ENCODE data around the gene FMN2.
A peak's percentile ranks its signal among the peaks of the same experiment; 100 is the strongest.

The FMN2 gene

GRCh38 chr1:240484804-240485443 lies 393.2 kb downstream of the FMN2 start (continued):
- TF ChIP-seq ZNF324 (tag by site-specific recombination; IDR thresholded peaks at IDR 0.05) = no peak
- TF ChIP-seq, protein P1, sequence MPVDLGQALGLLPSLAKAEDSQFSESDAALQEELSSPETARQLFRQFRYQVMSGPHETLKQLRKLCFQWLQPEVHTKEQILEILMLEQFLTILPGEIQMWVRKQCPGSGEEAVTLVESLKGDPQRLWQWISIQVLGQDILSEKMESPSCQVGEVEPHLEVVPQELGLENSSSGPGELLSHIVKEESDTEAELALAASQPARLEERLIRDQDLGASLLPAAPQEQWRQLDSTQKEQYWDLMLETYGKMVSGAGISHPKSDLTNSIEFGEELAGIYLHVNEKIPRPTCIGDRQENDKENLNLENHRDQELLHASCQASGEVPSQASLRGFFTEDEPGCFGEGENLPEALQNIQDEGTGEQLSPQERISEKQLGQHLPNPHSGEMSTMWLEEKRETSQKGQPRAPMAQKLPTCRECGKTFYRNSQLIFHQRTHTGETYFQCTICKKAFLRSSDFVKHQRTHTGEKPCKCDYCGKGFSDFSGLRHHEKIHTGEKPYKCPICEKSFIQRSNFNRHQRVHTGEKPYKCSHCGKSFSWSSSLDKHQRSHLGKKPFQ (tag by site-specific recombination; IDR thresholded peaks at IDR 0.05) = no peak
- TF ChIP-seq, protein P2, sequence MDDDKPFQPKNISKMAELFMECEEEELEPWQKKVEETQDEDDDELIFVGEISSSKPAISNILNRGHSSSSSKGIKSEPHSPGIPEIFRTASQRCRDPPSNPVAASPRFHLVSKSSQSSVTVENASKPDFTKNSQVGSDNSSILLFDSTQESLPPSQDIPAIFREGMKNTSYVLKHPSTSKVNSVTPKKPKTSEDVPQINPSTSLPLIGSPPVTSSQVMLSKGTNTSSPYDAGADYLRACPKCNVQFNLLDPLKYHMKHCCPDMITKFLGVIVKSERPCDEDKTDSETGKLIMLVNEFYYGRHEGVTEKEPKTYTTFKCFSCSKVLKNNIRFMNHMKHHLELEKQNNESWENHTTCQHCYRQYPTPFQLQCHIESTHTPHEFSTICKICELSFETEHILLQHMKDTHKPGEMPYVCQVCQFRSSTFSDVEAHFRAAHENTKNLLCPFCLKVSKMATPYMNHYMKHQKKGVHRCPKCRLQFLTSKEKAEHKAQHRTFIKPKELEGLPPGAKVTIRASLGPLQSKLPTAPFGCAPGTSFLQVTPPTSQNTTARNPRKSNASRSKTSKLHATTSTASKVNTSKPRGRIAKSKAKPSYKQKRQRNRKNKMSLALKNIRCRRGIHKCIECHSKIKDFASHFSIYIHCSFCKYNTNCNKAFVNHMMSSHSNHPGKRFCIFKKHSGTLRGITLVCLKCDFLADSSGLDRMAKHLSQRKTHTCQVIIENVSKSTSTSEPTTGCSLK (tag by site-specific recombination; IDR thresholded peaks at IDR 0.05) = no peak
- no peak for TF ChIP-seq MEIS1 (CRISPR knock-in tag; IDR thresholded peaks at IDR 0.05; ENCODE audit: borderline replicate concordance)
- TF ChIP-seq ZBTB7A (tag by site-specific recombination; IDR thresholded peaks at IDR 0.05; ENCODE audit: low read depth) = no peak
- no peak for TF ChIP-seq ZSCAN16 (tag by site-specific recombination; IDR thresholded peaks at IDR 0.05)
- TF ChIP-seq, protein P3, sequence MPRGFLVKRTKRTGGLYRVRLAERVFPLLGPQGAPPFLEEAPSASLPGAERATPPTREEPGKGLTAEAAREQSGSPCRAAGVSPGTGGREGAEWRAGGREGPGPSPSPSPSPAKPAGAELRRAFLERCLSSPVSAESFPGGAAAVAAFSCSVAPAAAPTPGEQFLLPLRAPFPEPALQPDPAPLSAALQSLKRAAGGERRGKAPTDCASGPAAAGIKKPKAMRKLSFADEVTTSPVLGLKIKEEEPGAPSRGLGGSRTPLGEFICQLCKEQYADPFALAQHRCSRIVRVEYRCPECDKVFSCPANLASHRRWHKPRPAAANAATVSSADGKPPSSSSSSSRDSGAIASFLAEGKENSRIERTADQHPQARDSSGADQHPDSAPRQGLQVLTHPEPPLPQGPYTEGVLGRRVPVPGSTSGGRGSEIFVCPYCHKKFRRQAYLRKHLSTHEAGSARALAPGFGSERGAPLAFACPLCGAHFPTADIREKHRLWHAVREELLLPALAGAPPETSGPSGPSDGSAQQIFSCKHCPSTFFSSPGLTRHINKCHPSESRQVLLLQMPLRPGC (tag by site-specific recombination; IDR thresholded peaks at IDR 0.05) = no peak
- no peak for TF ChIP-seq ZNF292 (tag by site-specific recombination; IDR thresholded peaks at IDR 0.05; ENCODE audit: borderline replicate concordance, low read depth)
- TF ChIP-seq ZNF274 (IDR thresholded peaks at IDR 0.05; ENCODE audit: low read length) = no peak
- TF ChIP-seq ZNF274 (tag by site-specific recombination; IDR thresholded peaks at IDR 0.05; ENCODE audit: borderline replicate concordance) = no peak
- TF ChIP-seq SCRT2 (tag by site-specific recombination; IDR thresholded peaks at IDR 0.05) = peak; percentile 98
- no peak for TF ChIP-seq ZNF473 (tag by site-specific recombination; IDR thresholded peaks at IDR 0.05)
- no peak for TF ChIP-seq CTCF (tag by site-specific recombination; IDR thresholded peaks at IDR 0.05)
- TF ChIP-seq SP7 (tag by site-specific recombination; IDR thresholded peaks at IDR 0.05) = no peak
- TF ChIP-seq ZBTB8A (tag by site-specific recombination; IDR thresholded peaks at IDR 0.05) = no peak
- no peak for TF ChIP-seq ZNF248 (tag by site-specific recombination; IDR thresholded peaks at IDR 0.05)
- no peak for TF ChIP-seq ZBTB48 (tag by site-specific recombination; IDR thresholded peaks at IDR 0.05)
- no peak for TF ChIP-seq ZSCAN23 (tag by site-specific recombination; IDR thresholded peaks at IDR 0.05)
- peak; percentile 53 for TF ChIP-seq ZNF510 (tag by site-specific recombination; IDR thresholded peaks at IDR 0.05; ENCODE audit: insufficient replicate concordance)
- no peak for TF ChIP-seq ZNF548 (tag by site-specific recombination; IDR thresholded peaks at IDR 0.05)
- no peak for TF ChIP-seq ZNF138 (tag by site-specific recombination; IDR thresholded peaks at IDR 0.05; ENCODE audit: borderline replicate concordance)
- no peak for TF ChIP-seq ZNF423 (tag by site-specific recombination; IDR thresholded peaks at IDR 0.05)
- TF ChIP-seq, protein P4, sequence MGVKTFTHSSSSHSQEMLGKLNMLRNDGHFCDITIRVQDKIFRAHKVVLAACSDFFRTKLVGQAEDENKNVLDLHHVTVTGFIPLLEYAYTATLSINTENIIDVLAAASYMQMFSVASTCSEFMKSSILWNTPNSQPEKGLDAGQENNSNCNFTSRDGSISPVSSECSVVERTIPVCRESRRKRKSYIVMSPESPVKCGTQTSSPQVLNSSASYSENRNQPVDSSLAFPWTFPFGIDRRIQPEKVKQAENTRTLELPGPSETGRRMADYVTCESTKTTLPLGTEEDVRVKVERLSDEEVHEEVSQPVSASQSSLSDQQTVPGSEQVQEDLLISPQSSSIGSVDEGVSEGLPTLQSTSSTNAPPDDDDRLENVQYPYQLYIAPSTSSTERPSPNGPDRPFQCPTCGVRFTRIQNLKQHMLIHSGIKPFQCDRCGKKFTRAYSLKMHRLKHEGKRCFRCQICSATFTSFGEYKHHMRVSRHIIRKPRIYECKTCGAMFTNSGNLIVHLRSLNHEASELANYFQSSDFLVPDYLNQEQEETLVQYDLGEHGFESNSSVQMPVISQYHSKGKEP (tag by site-specific recombination; IDR thresholded peaks at IDR 0.05) = peak; percentile 94
- TF ChIP-seq KLF9 (tag by site-specific recombination; IDR thresholded peaks at IDR 0.05; ENCODE audit: low read depth) = no peak
- peak; percentile 46; the same call in 1 of the 2 replicates for TF ChIP-seq ZNF335 (tag by site-specific recombination; conservative IDR thresholded peaks at IDR 0.05)
- TF ChIP-seq EGR2 (tag by site-specific recombination; IDR thresholded peaks at IDR 0.05; ENCODE audit: low read depth) = no peak
- TF ChIP-seq ZNF518A (tag by site-specific recombination; conservative IDR thresholded peaks at IDR 0.05; ENCODE audit: low read depth) = peak; percentile 37; the same call in 1 of the 2 replicates
